ENCODE data around the gene SMAD5.

Gene SMAD5

GRCh38 chr5:136205941-136206340, 73.3 kb downstream of the SMAD5 start:
- H3K9ac ChIP-seq (ENCODE audit: low read length) = no peak overlapping the region
- H3K79me2 ChIP-seq (ENCODE audit: low read length) = no peaks in the 10 kb centered on the region
- H3K4me2 ChIP-seq (ENCODE audit: low read depth, low read length) = no peak overlapping the region
- H3K9me3 ChIP-seq (replicated peaks; ENCODE audit: insufficient read depth, low read length) = no peaks in the 10 kb centered on the region
- H2AFZ ChIP-seq (ENCODE audit: low read length) = no peak overlapping the region
- no peaks in the 10 kb centered on the region for H3F3A ChIP-seq (ENCODE audit: insufficient read depth, low read length)
- no peak for TF ChIP-seq EZH2 (optimal IDR thresholded peaks at IDR 0.05; ENCODE audit: low read depth, low read length)
- no peak for TF ChIP-seq EZH2phosphoT487 (IDR thresholded peaks at IDR 0.05; ENCODE audit: low read length)
- TF ChIP-seq CTCF (IDR thresholded peaks at IDR 0.05; ENCODE audit: low read length) = no peak
- H3K27me3 ChIP-seq (replicated peaks; ENCODE audit: insufficient read depth, low read length) = no peaks in the 10 kb centered on the region
- H3K27ac ChIP-seq (ENCODE audit: low read length) = no peak overlapping the region
- no peak overlapping the region for H3K4me3 ChIP-seq (ENCODE audit: low read length)
- DNase-seq = no peak
- H3K4me1 ChIP-seq (ENCODE audit: low read length) = no peaks in the 10 kb centered on the region
- no peaks in the 10 kb centered on the region for H3K36me3 ChIP-seq (replicated peaks; ENCODE audit: insufficient read depth, low read length)
- H3K9me2 ChIP-seq (replicated peaks; ENCODE audit: insufficient read depth, low read length) = no peaks in the 10 kb centered on the region
- H4K20me1 ChIP-seq (ENCODE audit: insufficient read depth, low read length) = no peaks in the 10 kb centered on the region

- H4K20me1 ChIP-seq (ENCODE audit: insufficient read depth, low read length) = no peaks in the 10 kb centered on the region
- no peak for DNase-seq
- no peak overlapping the region for H3K4me3 ChIP-seq (ENCODE audit: low read length)
- H3K9me2 ChIP-seq (replicated peaks; ENCODE audit: insufficient read depth, low read length) = no peaks in the 10 kb centered on the region
- H3K4me2 ChIP-seq (ENCODE audit: low read depth, low read length) = no peak overlapping the region
- H3F3A ChIP-seq (ENCODE audit: insufficient read depth, low read length) = no peaks in the 10 kb centered on the region
- H2AFZ ChIP-seq (ENCODE audit: low read length) = no peak overlapping the region
- H3K79me2 ChIP-seq (ENCODE audit: low read length) = no peaks in the 10 kb centered on the region
- no peaks in the 10 kb centered on the region for H3K4me1 ChIP-seq (ENCODE audit: low read length)
- H3K27me3 ChIP-seq (replicated peaks; ENCODE audit: insufficient read depth, low read length) = no peaks in the 10 kb centered on the region
- H3K36me3 ChIP-seq (replicated peaks; ENCODE audit: insufficient read depth, low read length) = no peaks in the 10 kb centered on the region
- TF ChIP-seq EZH2phosphoT487 (IDR thresholded peaks at IDR 0.05; ENCODE audit: low read length) = no peak
- TF ChIP-seq EZH2 (optimal IDR thresholded peaks at IDR 0.05; ENCODE audit: low read depth, low read length) = no peak
- no peak for TF ChIP-seq CTCF (IDR thresholded peaks at IDR 0.05; ENCODE audit: low read length)
- no peaks in the 10 kb centered on the region for H3K9me3 ChIP-seq (replicated peaks; ENCODE audit: insufficient read depth, low read length)
- no peak overlapping the region for H3K9ac ChIP-seq (ENCODE audit: low read length)
- H3K27ac ChIP-seq (ENCODE audit: low read length) = no peak overlapping the region
Observed at GRCh38 chr5:136206361-136206760, 73.7 kb downstream of the SMAD5 start.

GRCh38 chr5:136207631-136208030, 75.0 kb downstream of the SMAD5 start:
- Histone ChIP-seq H3K4me3 (ENCODE audit: low read length) (no peak overlapping the region), H3K36me3 (replicated peaks; ENCODE audit: insufficient read depth, low read length) (no peaks in the 10 kb centered on the region), H3K79me2 (ENCODE audit: low read length) (no peaks in the 10 kb centered on the region), H3K4me2 (ENCODE audit: low read depth, low read length) (no peak overlapping the region), H3K4me1 (ENCODE audit: low read length) (no peaks in the 10 kb centered on the region), H3F3A (ENCODE audit: insufficient read depth, low read length) (no peaks in the 10 kb centered on the region), H3K27me3 (replicated peaks; ENCODE audit: insufficient read depth, low read length) (no peaks in the 10 kb centered on the region), H2AFZ (ENCODE audit: low read length) (no peak overlapping the region), H4K20me1 (ENCODE audit: insufficient read depth, low read length) (no peaks in the 10 kb centered on the region), H3K9me3 (replicated peaks; ENCODE audit: insufficient read depth, low read length) (no peaks in the 10 kb centered on the region), H3K27ac (ENCODE audit: low read length) (no peak overlapping the region), H3K9ac (ENCODE audit: low read length) (no peak overlapping the region), H3K9me2 (replicated peaks; ENCODE audit: insufficient read depth, low read length) (no peaks in the 10 kb centered on the region)
- no peak for DNase-seq
- TF ChIP-seq EZH2phosphoT487 (IDR thresholded peaks at IDR 0.05; ENCODE audit: low read length) = no peak
- TF ChIP-seq CTCF (IDR thresholded peaks at IDR 0.05; ENCODE audit: low read length) = no peak
- no peak for TF ChIP-seq EZH2 (optimal IDR thresholded peaks at IDR 0.05; ENCODE audit: low read depth, low read length)
